SU-DHL-6 (cell line): Measurements from ENCODE around the gene CCDC83.

Source experiments
- CTCF ChIP-seq: fragments of 200-600 bp; sonication (generic); IDR thresholded peaks from one replicate; pipeline ENCODE4 v1.5.1; 2017; ENCODE audit warnings: antibody characterized with exemption, mild to moderate bottlenecking, low read length, moderate library complexity; ENCODE audit not compliant: insufficient read depth, poor library complexity, severe bottlenecking
- EZH2phosphoT487 ChIP-seq: fragments of 200-600 bp; sonication (generic), shearing (Covaris generic); conservative IDR thresholded peaks from 2 replicates; pipeline ENCODE4 v1.6.1; 2018; ENCODE audit warnings: mild to moderate bottlenecking, antibody characterized with exemption, low read length, moderate library complexity, mixed read lengths

GRCh38 chr11:85953491-85954143 is 98.4 kb downstream of the CCDC83 start:
- no peak for TF ChIP-seq CTCF
- no peak for TF ChIP-seq EZH2phosphoT487
